NCI-H187 treated with DMSO at 0.1 percent for 48 hours (cell line): ENCODE measurements around the gene NRXN3.

Experiments used
- DNase-seq: peaks from one replicate; lab custom pipeline; 2025; lab: John Stamatoyannopoulos, UW

NRXN3 gene

DNA sequence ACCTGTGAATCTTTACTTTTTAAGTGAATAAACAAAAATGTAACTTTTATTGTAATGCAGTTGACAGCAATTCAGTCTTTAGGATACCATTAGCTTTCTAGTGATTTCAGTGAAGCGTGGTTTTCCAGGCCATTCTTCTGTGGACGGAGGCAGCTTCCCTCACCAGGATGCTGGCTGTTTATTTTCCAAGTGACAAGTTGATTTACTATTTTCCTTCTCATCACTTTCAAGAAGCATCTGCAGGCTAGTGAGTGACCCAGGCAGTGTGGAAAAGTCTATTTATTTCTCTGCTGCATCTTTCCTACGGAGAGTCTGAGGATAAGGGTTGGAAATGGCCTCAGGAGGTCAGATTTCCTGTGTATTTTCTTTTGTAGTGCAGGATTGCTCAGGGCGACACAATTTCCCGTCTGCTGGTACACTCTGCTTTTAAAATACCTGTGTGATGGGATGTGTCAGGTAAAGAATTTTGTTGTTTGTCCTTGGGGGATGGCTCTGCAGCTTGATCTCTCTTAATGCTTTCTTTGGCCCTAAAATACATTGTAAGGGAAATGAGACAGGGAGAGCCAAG is 467.8 kb downstream of the NRXN3 start:
- DNase-seq: peak; percentile 75

- DNase-seq: no peak
Measured at GRCh38 chr14:78638926-78639325, 468.8 kb downstream of the NRXN3 start.

DNA sequence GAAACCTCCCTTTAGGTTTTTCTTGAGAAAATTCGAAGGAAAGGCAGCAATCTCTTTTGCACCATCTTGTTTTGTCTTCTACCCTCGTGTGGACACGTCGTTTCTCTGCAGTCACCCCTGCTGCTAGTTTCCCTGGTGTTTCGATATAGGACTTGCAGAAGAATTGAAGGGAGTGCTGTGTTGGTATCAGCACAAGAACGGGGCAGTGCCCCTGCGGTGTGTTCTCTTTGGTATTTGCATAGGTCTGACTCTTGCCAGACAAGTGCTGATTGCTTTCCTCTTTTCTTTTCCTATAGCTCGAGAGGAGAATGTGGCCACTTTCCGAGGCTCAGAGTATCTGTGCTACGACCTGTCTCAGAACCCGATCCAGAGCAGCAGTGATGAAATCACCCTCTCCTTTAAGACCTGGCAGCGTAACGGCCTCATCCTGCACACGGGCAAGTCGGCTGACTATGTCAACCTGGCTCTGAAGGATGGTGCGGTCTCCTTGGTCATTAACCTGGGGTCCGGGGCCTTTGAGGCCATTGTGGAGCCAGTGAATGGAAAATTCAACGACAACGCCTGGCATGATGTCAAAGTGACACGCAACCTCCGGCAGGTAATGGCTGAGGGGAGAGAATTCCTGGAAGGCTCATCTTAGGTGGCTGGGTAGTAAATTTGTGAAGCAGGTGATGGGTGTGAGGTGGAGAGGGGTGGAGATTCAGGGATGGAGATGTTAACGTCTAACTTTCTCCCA is 474.8 kb downstream of the NRXN3 start:
- DNase-seq: peak; percentile 37

- DNase-seq: no peak
Measured at GRCh38 chr14:78652727-78653126, 482.6 kb downstream of the NRXN3 start.

DNA sequence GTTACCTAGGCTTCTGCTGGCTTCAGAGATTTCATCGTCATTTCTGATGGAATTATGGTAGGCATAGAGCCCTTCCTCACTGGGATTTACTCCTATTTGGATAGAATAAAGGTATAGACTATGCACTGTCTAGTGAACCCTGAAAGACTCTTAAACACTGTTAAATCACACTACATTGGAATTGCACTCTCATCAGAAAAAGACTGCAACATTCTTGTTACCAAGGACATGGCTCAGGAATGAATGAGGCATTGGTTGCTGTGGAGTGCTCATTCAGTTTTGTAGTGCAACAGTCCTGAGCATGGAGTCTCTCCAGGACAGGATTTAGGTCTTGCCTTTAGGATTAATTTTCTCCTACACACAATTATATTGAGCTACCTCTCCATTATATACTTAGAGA is 483.0 kb downstream of the NRXN3 start:
- DNase-seq: no peak

- no peak for DNase-seq
Measured at GRCh38 chr14:78657451-78657850, 487.3 kb downstream of the NRXN3 start.

GRCh38 chr14:78664841-78665240 is 494.7 kb downstream of the NRXN3 start:
- DNase-seq: no peak

- DNase-seq: no peak
Measured at GRCh38 chr14:78666336-78667056, 496.3 kb downstream of the NRXN3 start.

DNA sequence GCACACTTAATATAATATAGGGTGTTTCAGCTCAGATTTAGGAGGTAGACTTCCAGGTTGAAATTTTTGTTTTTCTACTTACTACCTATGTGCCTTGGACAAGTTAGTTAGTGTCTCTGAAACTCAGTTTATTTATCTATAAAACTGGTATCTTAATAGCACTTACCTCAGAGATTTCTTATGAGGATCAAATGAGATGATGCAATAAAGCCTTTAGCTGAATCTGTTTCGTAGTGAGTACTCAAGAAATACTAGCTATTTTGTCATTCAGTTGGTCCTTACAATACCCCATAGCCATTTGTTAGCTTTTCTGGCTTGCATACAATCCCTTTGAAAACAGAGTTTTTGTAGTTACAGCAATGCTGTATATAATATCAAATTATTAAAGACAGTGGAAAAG is 497.0 kb downstream of the NRXN3 start:
- DNase-seq: no peak

DNA sequence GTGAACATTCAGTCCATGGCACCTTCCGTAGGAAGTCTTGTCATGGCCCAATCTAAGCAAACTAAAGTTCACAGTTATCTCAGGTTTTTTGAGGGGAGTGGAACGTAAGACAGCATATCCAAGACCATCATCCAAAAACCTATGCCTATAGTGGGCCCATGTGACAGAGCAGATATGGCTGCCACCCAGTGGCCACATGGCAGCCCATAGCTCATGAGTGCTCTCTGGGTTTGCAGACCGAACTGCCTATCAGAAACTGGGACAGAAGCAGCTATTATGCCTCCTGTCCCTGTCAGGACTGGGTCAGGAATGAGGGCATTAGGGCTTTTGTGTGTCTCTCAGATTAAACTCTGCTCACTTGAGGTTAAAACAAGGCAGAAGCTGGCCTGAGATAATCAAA is 503.7 kb downstream of the NRXN3 start:
- DNase-seq: no peak

- peak; percentile 63 for DNase-seq
Measured at GRCh38 chr14:78674820-78675219, 504.6 kb downstream of the NRXN3 start.

DNA sequence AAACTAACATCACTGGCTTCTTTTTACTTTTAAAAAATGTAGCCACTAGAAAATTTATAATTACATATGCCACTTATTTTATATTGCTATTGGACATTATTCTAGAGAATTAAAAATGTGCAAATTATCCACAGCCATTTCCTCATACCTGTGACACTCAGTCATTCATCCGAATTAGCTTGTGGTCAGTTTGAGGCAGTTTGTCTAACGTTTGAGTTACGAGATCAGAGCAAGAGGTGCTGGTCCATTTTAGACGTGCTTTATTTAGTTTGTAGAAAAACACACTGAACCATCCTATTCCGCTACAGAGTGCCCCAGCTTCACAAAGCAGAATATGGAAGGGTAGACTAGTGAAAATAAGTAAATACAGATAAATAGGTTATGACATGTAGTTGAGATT is 513.0 kb downstream of the NRXN3 start:
- no peak for DNase-seq

GRCh38 chr14:78683981-78684380 is 513.8 kb downstream of the NRXN3 start:
- DNase-seq: no peak

- no peak for DNase-seq
Measured at GRCh38 chr14:78688503-78688902, 518.3 kb downstream of the NRXN3 start.

- DNase-seq: no peak
Measured at GRCh38 chr14:78690836-78691235, 520.7 kb downstream of the NRXN3 start.

DNA sequence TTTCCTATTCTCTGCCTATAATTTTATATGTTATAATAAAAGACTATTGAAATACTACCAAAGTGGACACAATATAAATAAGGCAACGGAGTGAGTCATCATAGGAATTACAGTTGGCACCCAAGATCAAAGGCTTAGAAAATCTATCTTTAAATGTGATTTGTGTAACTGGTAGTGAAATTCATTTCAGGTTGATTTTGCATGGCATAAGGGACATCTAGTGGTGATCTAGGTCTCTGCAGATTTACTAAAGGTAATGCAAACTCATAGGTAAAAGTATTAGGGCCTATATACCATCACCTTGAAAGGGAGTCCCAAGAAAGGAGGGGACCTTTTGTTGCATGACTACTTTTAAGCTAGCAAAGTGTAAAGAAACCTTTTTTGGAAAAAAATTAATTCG is 527.2 kb downstream of the NRXN3 start:
- DNase-seq: peak; percentile 14

DNA sequence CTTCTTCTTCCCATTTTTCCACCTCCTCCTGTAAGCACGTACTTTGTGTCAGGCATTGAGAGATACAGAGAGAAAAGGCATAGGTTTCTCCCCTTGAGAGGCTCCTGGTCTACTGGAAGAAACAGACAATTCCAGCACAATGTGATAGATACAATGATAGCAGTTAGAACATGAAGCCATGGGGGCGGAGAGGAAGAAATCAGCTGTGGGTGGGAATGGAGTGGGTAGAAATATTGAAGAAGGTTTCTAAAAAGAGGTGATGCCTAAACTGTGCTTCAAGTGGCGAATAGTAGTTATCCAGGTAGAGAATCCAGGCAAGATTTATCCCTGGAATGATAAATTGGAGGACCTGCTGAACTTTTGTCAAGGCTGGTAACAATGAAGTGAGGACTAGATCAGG is 528.8 kb downstream of the NRXN3 start:
- DNase-seq: no peak

DNA sequence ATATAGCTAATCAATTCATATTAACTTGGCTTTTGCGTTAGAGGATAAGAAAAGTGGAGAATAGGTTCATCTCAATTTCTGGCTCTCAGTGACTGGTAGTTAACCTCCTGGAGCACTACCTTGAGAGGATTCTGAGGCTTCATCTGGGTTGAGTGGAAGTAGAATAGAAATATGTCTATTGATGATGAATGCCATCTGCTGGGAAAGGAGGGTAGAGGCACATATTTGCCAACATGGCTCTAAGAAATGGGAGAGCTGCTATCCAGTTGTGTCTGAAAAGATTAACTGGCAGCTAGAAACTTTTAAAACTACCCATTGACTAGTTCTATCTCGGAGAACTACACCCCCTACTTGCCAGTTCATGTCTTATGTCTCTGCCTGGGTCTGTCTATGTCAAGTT is 530.1 kb downstream of the NRXN3 start:
- DNase-seq: no peak

DNA sequence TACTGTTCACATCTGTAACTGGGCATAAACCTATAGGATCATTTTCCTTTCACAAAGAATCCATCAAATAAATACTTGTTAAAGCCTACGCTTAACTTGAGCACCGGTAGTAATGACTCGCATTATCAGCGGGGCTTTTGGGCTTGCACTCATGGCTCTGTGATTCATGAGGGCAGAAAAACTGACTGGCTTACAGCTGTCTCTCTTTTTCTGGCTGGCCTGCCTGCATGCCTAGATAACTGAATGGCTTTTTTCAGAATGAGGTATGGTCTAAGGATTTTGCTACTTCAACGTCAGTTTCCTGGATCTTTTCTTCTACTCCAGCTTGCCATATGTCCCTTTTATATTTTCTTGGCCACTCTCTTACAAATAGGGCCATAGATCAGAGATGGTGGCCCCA is 531.1 kb downstream of the NRXN3 start:
- no peak for DNase-seq

DNA sequence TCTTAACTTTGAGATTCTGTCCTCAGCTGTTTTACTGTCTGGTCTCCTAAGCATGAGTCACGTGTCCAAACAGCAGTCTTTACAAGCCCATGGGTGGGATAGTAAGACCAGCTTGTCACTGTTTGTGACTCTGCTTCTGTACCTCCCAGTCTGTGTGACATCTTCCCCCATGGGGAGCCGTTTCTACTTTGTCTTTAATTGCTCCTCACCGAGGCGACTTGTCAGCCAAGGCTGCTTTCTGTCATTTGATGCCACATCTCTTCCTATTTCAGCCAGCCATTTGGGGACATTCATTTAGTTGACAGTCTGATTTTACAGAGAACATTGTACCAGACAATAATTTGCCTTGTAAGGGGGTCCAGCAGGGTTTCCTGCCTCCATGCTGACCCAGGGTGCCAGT is 534.8 kb downstream of the NRXN3 start:
- no peak for DNase-seq

DNA sequence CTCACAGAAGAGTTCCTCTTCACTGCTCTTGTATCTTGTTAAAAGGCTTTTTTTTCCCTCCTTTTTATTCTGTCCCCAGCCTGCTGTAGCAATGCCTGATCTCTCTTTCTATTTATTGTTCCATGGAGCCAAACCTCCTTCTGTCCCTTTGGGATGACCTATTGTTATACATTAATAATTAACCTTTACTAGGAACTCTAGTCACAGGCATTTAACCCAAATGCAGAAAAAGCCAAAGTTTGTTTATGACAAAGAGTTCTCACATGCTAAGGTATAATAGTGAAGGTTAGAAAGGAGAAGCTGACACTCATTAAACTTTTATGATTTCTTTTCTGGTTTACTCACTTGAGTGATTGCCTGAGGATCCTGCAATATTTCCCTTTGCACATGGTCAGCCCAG is 535.8 kb downstream of the NRXN3 start:
- no peak for DNase-seq

GRCh38 chr14:78709795-78710557 is 539.8 kb downstream of the NRXN3 start:
- no peak for DNase-seq

- DNase-seq: no peak
Measured at GRCh38 chr14:78710963-78711362, 540.8 kb downstream of the NRXN3 start.
